Measurements from ENCODE around the gene CTLA4. TPM values are rescaled to one million over a fixed set of nuclear protein-coding genes. Genes with fewer than 3 reads are reported as not detected.

CTLA4 gene
- total RNA-seq, 1 donor from 2014 or later = 0.86 TPM

- TF ChIP-seq, protein P1, sequence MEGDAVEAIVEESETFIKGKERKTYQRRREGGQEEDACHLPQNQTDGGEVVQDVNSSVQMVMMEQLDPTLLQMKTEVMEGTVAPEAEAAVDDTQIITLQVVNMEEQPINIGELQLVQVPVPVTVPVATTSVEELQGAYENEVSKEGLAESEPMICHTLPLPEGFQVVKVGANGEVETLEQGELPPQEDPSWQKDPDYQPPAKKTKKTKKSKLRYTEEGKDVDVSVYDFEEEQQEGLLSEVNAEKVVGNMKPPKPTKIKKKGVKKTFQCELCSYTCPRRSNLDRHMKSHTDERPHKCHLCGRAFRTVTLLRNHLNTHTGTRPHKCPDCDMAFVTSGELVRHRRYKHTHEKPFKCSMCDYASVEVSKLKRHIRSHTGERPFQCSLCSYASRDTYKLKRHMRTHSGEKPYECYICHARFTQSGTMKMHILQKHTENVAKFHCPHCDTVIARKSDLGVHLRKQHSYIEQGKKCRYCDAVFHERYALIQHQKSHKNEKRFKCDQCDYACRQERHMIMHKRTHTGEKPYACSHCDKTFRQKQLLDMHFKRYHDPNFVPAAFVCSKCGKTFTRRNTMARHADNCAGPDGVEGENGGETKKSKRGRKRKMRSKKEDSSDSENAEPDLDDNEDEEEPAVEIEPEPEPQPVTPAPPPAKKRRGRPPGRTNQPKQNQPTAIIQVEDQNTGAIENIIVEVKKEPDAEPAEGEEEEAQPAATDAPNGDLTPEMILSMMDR (IDR thresholded peaks at IDR 0.05) = no peak
- intact Hi-C loops (cut with DNase I) = no loop called here
- H3K4me1 ChIP-seq = peaks cover 9% of the 10 kb centered on the region
- no peaks in the 10 kb centered on the region for H3K27me3 ChIP-seq (ENCODE audit: low read depth)
- DNase-seq = no peak
- peaks cover 1% of the 10 kb centered on the region for H3K9me3 ChIP-seq
- H3K36me3 ChIP-seq = no peaks in the 10 kb centered on the region
- peak overlapping the region; percentile 12 for H3K27ac ChIP-seq
- no peak overlapping the region for H3K4me3 ChIP-seq
- ATAC-seq = peak; percentile 71 to 75
Observed at GRCh38 chr2:203908066-203908796, 40.7 kb downstream of the CTLA4 start.

DNA sequence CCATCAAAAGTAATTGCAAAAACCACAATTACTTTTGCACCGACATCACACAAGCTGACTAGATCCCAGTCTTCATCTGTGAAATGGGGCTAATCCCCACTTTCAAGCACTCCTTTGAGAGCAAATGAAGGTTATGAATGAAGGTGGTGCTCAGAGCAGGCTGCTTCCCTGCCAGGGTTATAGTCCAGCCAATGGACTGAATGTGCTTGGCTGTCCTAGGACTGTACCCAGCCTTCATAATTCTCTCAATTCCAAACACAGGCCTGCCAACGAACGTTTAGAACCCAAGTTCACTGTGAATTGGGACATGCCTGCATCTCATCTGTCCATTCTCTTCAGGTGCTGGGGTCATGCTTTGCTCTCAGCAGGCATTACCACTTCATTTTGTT, 41.2 kb downstream of the CTLA4 start:
- ATAC-seq (peak; percentile 36 to 48), DNase-seq (no peak)
- Histone ChIP-seq H3K4me1 (peaks cover 9% of the 10 kb centered on the region), H3K36me3 (no peaks in the 10 kb centered on the region), H3K27ac (no peak overlapping the region), H3K27me3 (ENCODE audit: low read depth) (no peaks in the 10 kb centered on the region), H3K9me3 (no peaks in the 10 kb centered on the region), H3K4me3 (no peak overlapping the region)
- TF ChIP-seq, protein P1 (IDR thresholded peaks at IDR 0.05) = no peak
- intact Hi-C loops (cut with DNase I) = no loop called here

DNA sequence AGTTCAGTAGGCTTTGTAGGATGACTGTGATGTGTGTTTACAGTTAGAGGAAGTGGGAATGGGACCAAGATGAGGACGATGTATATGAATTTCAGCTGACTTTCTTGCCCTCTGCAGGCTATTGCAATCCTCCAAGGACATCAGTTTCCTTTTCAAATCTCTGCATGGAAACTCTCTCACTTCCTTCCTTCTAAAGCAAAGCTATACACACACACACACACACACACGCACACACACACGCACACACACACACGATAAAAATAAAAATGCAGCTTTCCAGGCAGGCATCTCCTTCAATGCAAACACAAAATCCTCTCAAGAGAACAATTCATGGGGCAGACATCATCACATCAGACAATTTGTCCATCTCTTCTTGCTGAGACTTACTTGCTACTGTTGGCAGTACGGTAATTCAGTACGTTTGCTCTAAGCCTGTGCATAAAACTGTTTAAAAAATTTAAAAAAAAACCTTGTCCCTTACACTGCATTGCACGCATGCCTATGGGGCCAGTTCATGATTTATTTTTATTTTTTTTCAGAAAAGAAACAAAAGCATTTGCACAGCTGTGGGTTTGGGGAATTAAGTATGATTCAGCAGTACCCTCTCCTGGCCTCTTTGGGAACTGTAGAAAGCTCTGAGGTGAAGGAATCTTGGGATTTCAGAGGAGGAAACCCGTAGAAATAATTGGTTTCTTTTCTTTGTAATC, 41.8 kb downstream of the CTLA4 start:
- no peaks in the 10 kb centered on the region for H3K27me3 ChIP-seq (ENCODE audit: low read depth)
- H3K9me3 ChIP-seq = no peaks in the 10 kb centered on the region
- peak overlapping the region; percentile 51 for H3K27ac ChIP-seq
- H3K4me1 ChIP-seq = peaks cover 9% of the 10 kb centered on the region
- H3K4me3 ChIP-seq = peak overlapping the region; percentile 39
- TF ChIP-seq, protein P1 (IDR thresholded peaks at IDR 0.05) = peak; percentile 84
- no peak for DNase-seq
- intact Hi-C loops (cut with DNase I) = no loop called here
- ATAC-seq = peak; percentile 77 to 82
- H3K36me3 ChIP-seq = no peaks in the 10 kb centered on the region

DNA sequence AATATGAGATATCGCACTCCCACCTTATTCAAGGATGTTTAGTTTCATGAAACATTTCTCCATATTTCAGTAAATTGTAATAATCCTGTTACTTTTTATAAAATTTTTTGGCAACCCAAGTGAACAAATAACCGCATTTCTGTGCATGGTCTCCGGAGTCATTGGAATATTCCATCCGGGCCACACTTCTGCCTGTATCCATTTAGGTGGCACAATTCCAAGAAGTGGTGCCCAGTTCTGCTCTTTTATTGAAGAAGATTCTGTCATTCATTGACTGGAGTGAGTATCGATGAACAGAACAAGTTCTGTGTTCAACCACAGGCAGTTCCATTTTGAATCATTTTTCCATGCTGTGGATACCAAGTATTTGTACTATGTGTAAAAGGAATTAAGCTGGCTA, 42.4 kb downstream of the CTLA4 start:
- DNase-seq (no peak), ATAC-seq (no peak)
- Histone ChIP-seq H3K4me1 (peaks cover 9% of the 10 kb centered on the region), H3K27ac (peak overlapping the region; percentile 51), H3K9me3 (no peaks in the 10 kb centered on the region), H3K4me3 (peak overlapping the region; percentile 39), H3K36me3 (no peaks in the 10 kb centered on the region), H3K27me3 (ENCODE audit: low read depth) (no peaks in the 10 kb centered on the region)
- TF ChIP-seq, protein P1 (IDR thresholded peaks at IDR 0.05) = no peak
- intact Hi-C loops (cut with DNase I) = no loop called here

DNA sequence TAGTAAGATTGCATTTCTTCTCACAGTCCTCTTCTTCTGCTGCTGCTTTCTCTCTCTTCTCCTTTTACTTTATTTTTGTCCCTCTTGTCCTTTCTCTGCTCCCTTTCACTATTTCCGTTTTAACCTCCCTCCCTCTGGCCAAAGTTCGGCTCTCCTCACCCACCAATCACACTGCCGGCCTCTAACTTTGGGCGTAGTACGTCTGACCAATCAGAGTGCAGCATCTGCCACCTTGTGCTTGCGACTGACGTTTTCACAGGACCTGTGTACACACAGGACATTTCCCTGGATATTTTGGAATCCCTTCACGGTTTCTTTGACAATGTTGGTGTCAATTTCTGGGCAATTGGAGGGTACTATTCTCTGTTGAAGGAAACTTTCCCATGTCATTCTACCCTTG, 46.4 kb downstream of the CTLA4 start:
- Histone ChIP-seq H3K36me3 (no peaks in the 10 kb centered on the region), H3K4me3 (no peak overlapping the region), H3K27ac (no peak overlapping the region), H3K4me1 (peaks cover 3% of the 10 kb centered on the region), H3K9me3 (no peaks in the 10 kb centered on the region), H3K27me3 (ENCODE audit: low read depth) (no peaks in the 10 kb centered on the region)
- intact Hi-C loops (cut with DNase I) = no loop called here
- DNase-seq (no peak), ATAC-seq (no peak)
- TF ChIP-seq, protein P1 (IDR thresholded peaks at IDR 0.05) = no peak
